Activated CD4-positive, alpha-beta T cell treated with anti-CD3 and anti-CD28 coated beads, Interleukin-2, Interleukin-6, amounts not matched to agents 100 ng/mL and 50 ng/mL, durations not matched to agents 16 hours and 8 hours (primary cell): ENCODE measurements around the gene MGAT4A.

Experiments used
- DNase-seq: peaks from one replicate; pipeline ENCODE4 v3.0.0-alpha.2; 2020

The MGAT4A gene

GRCh38 chr2:98649135-98649991 is 81.6 kb downstream of the MGAT4A start:
- peak; percentile 89 for DNase-seq

DNA sequence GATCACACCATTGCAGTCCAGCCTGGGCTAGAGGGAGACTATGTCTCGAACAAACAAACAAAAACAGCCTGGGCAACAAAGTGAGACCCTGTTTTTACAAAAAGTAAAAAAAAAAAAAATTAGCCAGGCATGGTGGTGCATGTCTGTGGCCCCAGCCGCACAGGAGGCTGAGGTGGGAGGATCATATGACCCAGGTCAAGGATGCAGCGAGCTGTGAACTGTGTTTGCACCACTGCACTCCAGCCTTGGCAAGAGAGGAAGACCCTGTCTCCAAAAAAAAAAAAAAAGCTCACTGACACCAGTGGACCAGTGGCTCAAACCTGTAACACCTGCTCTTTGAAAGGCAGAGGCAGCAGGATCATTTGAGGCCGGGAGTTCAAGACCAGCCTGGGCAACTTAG is 82.5 kb downstream of the MGAT4A start:
- no peak for DNase-seq

GRCh38 chr2:98647636-98648035 is 83.3 kb downstream of the MGAT4A start:
- no peak for DNase-seq

- DNase-seq: no peak
These were observed 87.3 kb downstream of the MGAT4A start for GRCh38 chr2:98643496-98644100.

DNA sequence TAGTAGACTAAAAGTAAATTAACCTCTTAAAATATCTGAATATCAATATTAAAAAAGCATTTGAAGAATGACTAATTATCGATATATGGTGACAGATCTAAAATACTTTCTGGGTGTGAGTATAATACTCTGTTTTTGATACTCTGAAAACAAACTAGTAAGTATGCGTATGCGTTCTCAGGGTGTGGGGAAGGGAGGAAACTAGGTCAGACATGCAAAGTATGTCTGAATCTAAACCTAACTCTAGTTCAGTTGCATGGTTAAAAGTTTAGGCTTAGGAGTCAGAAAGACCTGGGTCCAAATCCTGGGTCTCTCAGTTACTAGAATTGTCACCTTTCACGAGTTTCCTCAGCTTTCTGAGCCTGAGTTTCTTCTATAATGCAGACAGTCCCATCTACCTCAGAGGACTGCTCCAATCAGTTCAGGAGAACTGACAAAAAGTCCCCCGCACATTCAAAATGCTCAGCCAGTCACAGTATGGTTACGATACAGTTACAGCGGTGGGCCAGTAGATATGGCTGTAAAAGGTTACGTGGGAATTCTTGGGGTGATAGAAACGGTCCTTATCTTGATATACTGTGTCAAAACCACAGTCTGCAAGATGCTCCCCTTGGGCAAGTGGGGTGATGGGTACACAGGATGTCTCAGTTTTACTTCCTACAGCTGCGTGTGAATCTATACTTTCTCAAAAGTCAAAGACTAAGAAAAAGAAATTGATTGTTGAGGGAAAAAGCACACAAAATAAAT is 93.4 kb downstream of the MGAT4A start:
- DNase-seq: peak; percentile 71

GRCh38 chr2:98634406-98635092 is 96.4 kb downstream of the MGAT4A start:
- peak; percentile 54 for DNase-seq

DNA sequence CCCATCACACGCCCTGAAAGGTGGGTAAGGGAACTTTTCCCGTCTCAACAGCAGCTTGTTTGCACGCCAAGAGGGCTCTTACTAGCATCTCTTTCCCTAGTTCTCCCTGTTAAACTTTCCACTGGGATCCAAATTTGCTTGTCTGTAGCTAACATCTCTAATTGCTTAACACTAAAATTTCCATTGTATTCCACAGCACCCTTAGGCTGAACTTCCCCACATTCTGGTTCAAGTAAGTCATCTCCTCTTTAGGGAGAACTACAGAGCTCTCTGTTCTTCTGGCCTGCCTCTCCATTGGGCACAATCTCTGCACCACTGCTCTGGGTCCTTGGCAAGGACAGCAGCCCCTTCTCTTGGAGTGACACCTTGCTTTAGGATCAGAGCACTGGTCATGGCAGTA is 98.6 kb downstream of the MGAT4A start:
- DNase-seq: no peak

GRCh38 chr2:98623657-98624056 is 107.3 kb downstream of the MGAT4A start:
- no peak for DNase-seq

GRCh38 chr2:98617149-98617548 is 113.8 kb downstream of the MGAT4A start:
- no peak for DNase-seq

GRCh38 chr2:98615481-98615880 is 115.5 kb downstream of the MGAT4A start:
- no peak for DNase-seq

GRCh38 chr2:98614024-98614739 is 116.8 kb downstream of the MGAT4A start:
- no peak for DNase-seq

GRCh38 chr2:98608962-98609604 is 121.8 kb downstream of the MGAT4A start:
- no peak for DNase-seq

DNA sequence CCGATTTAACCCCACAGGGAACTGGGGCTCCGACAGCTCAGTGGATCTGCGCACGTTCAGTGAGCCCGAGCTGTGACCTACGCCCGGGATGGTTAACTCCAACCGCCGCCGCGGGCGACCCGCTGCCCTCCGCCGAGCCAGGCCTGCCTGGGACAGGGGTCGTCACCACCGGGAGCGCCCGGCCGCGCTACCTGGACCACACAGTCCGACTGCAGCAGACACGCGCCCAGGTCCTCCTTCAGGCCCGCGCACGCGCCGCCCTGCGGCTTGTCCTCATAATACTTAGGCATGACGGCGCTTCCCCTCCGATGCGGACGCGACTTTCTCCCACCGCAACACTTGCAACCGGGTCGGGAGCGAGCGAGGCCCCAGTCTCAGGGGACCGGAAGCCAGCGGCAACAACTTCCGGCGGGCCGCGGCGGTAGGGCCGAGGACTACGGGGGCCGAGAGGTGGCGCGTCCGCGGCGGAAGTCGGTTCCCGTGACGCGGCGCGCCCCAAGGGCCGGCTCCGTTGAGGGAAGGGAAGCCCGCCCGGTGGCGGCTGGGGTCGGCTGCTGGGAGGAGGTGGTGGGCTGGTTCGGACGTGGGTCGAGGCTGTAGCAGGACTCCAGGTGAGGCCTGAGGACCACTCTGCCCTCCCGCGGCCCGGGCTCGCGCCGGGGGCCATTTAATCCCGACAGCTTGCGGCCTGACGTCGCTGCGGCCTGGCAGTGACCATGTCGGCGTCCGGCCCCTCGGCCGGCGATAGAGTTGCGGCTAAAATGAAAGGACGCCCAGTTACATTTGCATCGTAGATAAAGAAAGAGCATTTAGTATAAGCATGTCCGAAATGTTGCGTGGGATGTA is 122.6 kb downstream of the MGAT4A start, which contains the start of the genes COA5 and UNC50:
Gene COA5, minus strand, starts transcription at position 397 of the 846 bp plus-strand sequence. Its CDS starts 107 bp downstream, at position 290.
Gene UNC50, plus strand, starts transcription at position 474 of the 846 bp plus-strand sequence. CDS start 1,171 bp downstream, outside the sequence.
- peak; percentile 94 for DNase-seq

DNA sequence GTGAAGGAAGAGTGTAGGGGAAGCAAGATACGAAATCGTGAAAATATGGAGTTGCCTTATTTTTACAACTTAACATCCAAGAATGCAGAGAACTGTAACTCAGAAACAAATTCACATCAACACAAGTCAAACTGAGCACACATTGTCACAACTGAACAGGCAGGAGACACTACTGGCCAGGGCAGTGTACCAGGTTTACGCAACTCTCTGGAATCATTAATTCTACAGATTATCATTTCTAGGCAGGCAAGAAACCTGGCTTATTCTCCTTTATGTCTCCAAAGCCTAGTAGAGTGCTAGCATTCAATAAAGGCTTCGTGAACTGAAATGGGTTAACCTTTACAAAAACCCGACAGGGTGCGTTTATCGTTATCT is 123.2 kb downstream of the MGAT4A start:
- DNase-seq: no peak

- DNase-seq: no peak
These were observed 123.8 kb downstream of the MGAT4A start for GRCh38 chr2:98607104-98607503.

DNA sequence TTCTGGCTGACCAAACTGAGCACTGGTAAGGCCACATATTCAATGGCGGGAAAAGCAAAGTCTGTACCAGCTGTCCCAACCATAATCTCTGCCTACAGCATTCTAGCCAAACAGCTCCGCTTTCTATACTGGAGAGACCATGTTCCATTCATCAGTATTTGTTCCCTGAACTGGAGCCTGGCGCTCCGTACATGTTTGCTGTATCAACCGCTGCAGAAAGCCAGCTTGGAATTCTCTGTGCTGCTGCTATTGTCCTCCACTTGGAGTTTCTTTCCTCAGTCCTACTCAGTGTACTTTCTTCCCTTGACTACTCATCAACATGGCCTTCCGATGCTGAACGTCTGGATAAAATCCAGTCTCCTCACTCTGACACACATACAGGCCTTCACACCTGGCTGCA is 124.5 kb downstream of the MGAT4A start:
- DNase-seq: no peak

DNA sequence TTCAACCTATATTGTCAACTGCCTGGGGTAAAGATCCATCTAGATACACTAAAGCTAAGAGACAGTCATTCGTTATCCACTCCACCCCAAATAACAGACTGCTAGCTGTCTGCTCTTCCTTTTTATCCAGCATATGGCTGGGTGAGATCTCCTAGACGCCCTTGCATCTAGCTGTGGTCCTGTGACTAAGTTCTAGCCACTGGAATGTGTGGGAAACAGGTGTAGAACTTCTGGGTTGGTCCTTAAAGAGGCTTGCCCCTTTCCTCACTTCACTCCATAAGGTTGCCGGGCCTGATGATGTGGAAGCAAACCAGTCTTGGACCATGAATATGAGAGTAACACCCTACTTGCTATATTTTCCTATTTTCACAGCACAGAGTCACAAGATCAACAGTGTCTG is 125.9 kb downstream of the MGAT4A start:
- DNase-seq: no peak

GRCh38 chr2:98604547-98604946 is 126.4 kb downstream of the MGAT4A start:
- no peak for DNase-seq

DNA sequence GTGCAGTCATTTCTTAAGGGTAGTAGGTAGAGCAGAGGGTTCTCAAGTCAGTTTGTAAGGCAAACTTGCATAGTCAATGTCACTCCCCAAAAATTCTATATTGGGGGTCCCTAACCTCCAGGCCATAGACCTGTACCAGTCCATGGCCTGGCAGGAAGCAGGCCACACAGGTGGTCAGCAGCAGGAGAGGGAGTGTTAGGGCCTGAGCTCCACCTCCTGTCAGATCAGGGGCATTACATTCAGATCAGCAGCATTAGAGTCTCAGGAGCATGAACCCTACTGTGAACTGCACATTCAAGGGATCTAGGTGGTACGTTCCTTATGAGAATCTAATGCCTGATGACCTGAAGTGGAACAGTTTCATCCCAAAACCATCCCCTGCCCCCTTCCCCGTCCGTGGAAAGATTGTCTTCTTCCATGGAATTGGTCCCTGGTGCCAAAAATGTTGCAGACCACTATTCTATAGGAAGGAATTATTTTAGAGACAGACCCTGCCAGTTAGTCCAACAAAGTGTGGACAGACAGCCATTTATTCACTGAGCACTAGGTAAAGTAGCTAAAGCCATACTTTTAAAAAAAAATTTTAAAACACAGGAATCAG is 129.3 kb downstream of the MGAT4A start:
- DNase-seq: peak; percentile 44

DNA sequence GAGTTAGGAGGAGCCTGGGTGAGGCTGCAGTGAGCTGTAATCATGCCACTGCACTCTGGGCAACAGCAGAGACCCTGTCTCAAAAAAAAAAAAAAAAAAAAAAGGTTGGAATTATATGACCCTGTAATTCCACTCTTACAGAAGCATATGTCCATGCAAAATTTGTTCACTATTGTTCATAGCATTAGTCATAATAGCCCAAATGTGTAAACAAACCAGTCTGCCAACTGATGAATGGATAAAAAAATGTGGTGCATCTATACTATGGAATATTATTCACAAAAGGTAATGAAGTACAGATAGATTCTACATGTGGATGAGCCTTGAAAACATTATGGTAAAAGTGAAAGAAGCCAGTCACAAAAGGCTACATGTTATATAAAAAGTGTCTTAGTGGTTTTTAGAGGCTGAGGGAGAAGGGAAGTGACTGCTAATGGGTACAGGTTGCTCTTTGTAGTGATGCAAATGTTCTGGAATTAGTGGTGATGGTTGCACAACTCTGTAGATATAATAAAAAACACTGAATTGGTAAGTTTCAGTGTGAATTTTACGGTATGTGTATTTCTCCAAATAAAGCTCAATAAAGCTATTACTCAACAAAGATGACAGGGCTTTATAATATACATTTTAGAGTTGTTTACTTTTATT is 132.0 kb downstream of the MGAT4A start:
- DNase-seq: no peak
